HG03457 (cell line): ENCODE results near the gene PLEKHM3.

Experiments used
- ATAC-seq: cut with Tn5 transposase; IDR thresholded peaks from one replicate; pipeline ENCODE4 v1.9.1; 2021; ENCODE audit warnings: moderate number of reproducible peaks; ENCODE audit not compliant: unreplicated experiment

PLEKHM3 gene

DNA sequence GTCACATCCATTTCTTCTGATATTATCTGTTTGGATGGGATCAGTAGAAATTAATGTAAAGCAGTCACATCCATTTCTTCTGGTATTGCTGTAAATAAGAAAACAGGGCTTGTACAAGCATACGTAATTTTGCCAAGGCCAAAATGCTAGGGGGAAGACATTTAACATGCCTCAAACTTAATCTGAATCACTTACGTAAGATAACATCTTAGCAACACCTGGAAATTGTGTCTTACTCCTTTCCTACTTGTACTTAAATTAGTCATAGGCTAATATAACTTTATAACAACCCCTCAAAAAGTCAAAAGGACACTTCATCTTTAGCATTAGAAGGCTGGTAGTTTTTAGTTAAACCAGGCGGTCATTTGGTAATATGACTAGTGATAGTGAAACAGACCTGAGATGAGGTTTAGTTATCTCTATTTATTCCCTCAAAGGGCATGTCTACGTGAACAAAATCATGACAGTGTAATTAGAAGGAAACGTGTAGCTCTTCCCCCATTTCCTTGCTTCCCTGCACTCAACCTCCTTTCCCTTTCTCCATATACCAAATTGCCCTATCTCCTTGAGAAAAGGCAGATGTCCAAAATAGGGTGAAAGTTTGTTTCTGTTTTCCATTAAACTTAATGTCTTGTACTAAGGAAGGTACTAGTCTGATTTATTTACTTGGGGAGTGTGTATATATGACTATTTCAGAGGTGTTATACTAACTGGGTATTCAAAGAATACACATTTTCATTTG, 156.3 kb downstream of the PLEKHM3 start:
- ATAC-seq, result no peak

DNA sequence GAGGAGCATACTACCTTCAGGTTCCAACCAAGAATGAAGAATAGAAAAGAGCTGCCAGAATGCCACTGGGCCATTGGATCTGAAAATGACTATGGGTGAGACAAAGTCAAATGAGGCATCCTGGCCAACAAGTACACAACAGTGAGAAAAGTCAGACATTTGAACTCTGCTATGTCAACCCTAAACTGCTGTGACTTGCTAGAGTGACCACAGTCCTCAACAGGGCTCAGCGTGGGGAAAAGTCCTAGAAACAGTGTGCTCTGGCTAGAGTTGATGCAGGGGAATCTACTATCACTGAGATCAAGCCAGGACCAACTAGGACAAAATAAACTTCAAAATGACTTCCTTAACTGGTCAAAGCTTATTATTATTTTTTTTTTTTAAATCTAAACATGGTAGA, 157.4 kb downstream of the PLEKHM3 start:
- ATAC-seq, result no peak

DNA sequence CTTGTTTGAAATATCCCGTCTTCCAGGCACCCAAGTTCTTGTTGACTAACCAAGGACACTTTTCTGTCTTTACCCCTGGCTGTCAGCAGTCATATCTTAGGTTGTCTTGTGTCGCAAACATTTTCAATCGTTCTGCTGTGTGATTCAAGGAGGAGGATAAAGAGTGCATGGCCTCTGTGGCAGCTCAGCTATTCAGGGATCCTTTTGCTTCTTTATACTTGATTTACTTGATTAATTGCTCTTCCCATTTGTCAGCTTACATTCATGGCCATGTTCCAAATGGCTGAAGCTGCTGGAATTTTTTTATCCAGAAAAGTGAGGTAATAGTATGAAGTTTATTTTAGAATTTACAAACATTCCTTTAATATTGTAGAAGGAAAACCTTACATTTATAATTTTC, 158.3 kb downstream of the PLEKHM3 start:
- ATAC-seq, result no peak

DNA sequence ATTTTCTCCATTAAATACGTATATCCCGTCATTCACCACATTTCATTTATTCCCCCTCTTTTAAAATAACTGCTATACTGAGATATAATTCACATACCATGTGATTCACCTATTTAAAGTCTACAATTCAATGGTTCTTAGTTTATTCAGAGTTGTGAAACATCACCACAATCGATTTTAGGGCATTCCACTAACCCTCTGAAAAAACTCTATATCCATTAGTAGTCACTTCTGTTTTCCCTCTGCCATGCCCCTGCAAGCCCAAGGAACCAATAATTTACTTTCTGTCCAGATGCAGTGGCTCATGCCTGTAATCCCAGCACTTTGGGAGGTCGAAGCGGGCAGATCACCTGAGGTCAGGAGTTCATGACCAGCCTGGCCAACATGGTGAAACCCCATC, 160.1 kb downstream of the PLEKHM3 start:
- ATAC-seq, result no peak

DNA sequence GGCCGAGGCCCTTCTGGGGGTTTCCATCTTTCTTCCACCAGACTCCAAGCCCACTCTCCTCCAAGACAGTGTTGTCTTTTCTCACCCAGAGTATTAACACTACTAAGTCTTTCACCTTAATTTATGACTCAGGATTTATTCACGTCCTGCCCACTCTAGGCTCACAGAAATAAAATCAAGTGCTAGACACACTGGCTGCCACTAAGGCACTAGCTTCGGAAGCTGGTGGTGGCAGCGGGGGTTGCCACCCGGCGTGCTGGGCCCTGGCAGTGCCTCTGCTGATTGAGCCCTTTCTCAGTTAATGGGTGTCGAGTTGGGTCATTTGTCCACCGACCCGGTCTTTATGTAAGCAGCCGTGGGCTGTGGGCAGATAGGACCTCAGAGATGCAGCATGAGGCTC, 162.0 kb downstream of the PLEKHM3 start:
- ATAC-seq, result no peak

DNA sequence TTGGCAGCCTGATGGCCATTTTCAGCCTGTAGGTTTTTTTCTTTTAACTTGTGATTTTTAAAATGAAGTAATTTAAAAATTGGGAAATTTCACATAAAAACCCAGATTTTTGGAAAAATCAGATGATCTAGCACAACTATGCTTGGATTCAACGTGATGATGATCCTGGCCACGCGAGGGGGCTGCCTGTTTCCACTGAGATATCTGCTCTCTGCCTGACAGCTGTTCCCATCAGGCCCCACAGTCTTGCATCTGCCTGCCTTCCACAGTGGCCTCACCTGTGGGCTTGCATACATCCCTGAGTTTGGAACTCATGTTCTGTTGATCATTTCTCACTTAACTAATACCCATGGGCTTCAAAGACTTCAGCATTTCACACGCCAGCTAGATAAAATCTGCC, 163.5 kb downstream of the PLEKHM3 start:
- no peak for ATAC-seq

DNA sequence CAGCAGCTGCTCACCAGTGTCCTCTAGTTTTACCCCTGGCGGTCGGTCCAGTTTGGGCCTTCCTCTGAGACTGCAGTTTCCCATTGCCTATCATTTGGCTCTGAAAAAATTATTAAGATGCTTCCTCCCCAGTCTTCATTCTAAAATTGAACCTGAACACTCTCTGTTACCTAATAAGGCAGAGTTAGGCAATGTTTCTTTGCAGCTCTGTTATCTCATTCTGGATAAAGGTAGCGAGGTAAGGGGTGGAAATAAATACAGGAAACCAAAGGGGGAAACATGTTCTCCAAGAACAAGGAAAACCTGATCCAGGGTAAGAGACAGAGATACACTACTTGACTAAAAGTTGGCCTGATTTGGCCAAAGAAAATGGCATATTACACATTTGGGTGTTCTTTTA, 164.6 kb downstream of the PLEKHM3 start:
- ATAC-seq, result no peak

DNA sequence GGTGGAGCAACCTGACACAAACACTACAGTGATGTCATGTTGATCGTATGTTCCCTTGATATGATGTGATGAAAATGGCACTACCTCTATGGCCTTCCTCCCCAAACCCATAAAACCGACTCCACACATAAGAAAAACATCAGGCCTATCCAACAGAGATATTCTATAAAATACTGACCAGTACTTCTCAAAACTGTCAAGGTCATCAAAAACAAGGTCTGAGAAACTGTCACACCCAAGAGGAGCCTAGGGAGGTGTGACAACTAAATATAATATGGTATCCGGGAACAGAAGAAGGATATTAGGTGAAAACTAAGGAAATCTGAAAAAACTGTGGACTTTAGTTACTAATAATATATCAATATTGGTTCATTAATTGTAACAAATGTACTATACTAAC, 169.7 kb downstream of the PLEKHM3 start:
- no peak for ATAC-seq

DNA sequence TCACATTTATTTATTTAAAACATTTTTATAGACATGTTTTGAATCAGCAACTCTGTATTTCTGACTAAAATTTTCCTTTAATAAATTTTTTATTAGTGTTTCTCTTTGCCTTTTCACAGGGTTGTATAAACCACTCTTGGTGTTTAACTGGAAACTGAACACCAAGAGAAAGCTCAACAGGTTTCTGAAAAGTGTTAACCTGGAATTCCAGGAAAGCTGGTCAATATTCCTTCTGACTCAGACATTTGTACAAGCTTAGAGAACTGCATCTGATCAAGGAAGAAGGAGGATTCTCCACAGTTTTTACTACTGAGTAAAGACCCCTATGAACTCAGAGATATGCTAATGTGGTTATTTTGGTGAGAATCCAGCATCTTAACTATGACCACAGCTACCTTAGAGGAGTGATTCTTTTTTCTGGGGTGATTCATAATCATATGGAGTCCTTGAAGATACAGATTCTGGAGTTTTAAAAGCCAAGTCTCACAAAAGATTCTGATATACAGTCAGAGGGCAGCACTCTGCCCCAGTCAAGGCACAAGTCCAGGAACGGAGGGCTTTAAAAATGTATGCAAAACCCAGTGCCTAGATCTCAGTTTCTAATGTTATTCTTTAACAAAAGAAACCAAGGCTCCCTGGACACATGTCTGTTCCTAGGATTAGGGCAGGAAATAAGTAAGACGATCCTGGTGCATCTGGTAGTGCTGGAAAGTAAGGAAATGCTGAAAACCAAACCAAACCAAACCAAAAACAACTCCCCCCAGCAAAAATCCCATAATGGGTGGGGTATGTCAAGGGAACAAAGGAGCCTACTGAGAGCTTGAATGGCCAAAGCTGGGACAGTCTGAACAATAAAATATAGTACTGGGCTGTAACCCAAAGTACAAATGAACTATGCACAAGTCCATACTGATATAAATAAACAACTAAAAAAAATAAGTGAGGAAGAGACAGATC, 170.6 kb downstream of the PLEKHM3 start:
- no peak for ATAC-seq

DNA sequence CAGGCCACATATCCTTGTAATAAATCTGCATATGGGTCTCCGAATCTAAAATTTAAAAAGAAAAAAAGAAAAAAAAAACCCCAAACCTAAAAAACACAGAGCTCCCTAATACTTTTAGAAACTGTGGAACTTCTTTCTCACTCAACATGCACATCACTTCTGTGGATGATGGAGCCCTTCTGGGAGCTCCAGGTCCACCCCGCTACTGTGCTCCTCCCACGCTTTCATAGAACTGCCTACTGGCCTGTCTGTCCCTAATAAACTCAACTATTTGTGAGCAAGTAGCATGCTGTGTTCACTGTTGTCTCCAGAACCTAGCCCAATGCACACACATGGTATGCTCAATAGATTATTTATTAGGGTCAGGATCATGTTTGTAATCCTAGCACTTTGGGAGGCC, 172.5 kb downstream of the PLEKHM3 start:
- ATAC-seq, result no peak

DNA sequence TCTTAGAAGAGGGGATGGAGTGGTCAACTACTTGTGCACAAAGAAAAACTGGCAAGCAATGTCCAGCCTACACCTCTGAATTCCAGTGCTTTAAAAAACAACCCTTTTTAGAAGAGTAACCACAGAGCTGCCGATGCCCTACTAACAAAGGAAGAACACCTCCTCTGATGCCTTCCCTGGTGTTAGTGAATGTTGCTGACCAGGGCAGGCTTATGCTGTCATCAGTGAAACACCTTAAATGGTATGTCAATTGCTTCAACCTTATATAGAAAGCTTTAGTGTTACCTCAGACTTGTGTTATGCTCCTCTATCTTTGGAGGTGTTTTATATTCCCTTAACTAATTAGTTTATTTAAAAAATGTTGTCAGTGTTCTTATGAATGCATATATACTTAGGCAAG, 175.9 kb downstream of the PLEKHM3 start:
- no peak for ATAC-seq

DNA sequence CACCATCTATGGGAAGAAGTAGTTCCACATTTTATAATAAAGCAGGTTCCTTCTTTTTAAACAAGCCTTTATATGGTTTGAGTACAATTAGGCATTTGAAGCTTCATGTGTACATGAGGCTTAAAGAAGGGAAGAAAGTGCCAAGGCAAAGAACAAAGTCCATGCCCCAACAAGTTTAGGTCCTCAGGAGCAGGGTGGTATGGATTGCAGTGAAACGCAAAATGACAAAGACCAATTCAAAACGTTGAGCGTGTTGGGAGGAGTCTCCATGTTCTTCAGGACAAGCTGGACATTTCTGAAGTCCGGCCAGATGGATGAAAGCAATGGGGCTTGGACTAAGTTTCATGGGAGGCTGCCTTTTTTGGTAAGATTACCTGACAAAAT, 176.8 kb downstream of the PLEKHM3 start:
- no peak for ATAC-seq

DNA sequence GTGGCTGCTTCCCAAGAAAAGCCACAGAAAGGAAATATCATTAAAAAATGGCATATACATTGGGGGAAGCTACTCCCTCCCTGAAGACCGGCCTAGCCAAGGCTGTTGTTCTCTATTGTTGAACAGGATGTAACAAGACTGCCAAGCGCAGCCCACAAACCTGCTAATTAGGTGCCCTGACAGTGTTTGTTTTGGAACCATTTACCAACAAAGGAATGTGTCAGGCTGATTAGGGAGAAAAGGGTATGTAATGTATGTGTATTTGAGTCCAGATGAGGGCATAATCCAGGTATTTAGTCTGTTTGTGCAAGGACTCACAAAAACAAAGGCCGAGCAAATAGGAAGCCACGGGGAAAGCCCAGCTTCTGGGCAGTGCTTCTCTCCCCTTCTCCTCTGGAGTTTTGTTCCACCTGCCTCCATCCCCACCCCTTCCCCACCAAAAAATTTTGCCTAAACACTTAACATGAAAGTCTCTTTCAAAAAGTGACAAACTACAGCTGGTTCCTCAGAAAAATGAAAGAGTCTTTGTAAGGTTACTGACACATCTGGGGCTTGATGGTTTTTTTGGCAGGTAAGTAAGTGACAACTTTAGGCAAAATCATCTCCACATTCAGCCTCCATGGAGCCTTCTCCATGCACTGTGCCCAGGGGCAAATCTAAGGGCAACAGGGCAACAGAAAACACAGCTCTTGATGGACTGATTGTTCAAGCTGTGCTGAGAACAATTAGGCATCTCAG, 177.4 kb downstream of the PLEKHM3 start:
- ATAC-seq, result no peak

DNA sequence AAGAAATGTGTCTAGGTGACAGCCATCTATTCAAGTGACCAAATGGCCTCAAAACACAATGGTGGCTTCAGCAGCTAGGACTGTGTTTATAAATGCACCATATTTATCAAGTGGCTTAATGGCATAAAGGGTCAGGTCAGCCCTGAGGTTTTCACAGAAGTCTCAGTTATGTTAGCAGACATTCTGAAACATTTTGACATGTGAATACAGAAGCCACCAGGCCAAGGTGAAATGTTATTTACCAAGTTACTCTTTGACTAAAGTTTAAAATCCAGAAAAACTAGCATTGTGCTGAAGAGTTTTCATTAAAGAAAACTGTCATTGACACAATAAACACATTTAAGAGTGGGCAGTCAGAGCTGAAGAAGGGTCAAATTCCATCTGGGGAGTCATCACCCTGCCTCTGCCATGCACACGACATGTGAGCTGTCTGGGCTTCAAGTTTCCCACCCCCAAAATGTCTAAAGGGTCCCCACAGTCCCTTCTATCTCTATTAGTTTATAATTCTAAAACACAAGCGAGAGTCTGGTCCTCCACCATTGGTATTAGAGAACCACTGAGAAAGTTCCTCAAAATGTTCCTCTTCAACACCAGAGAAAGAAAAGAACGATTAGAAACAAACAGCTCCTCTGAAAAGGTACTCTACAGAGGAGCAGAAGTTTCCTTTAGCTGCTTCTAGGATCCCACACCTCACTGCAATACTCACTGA, 178.1 kb downstream of the PLEKHM3 start:
- ATAC-seq, result no peak

DNA sequence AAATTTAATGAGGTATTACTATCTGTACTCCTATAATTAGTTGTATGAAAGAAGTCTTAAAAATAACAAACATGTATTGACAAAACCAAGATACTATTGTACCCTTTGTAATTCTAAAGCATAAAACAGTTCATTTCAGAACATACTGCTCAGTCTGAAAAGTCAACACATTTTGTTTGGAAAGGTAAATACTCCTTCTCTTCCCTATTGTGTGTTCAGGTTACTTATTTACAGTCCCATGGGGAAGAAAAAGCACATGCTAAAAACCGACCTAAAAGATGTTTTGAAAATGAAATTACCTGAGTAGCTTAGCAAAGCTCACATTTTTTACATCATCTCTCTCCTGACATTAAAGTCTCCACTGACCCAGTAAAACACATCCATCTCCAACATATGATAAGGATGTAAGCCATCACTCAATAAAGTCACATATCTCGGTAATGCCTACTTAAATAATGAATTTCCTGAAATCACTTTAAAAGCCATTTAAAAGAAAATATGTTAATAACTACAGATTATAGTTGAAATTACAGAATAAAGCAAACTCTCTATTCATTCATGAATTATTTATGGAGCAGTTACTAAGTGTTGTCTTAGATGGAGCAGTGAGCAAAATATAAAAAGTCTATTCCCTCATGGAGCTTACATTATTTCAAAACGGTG, 180.0 kb downstream of the PLEKHM3 start:
- no peak for ATAC-seq

DNA sequence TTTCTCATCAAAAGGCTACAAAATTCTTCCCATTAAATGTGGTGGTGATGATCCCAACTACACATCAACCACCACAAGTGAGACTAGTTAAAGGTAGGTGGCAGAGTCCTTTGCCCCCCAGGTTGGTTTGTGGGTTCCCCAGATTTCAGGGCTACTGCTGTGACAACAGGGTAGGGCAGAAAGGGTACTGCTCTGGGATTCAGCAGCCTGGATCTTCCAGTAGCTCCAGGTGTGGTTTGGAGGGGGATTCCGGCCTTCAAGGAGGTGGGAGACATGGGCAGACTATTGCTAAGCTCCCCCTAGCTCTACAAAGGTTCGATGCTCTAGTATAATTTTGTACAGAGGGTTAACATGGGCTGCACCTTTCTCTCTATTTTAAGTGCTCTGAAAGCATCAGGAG, 180.7 kb downstream of the PLEKHM3 start:
- no peak for ATAC-seq

DNA sequence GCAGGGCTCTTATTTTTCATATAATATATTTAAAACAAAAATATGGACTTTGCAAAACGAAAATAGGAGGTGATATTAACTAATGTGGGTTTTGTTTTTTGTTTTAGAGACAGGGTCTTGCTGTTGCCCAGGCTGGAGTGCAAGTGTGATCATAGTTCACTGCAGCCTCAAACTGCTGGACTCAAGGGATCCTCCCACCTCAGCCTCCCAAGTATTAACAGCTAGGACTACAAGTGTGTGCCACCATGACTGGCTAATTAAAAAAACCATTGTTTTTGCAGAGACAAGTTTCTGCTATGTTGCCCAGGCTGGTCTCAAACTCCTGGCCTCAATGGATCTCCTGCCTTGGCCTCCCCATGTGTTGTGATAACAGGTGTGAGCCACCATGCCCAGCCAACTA, 185.2 kb downstream of the PLEKHM3 start:
- ATAC-seq, result no peak

DNA sequence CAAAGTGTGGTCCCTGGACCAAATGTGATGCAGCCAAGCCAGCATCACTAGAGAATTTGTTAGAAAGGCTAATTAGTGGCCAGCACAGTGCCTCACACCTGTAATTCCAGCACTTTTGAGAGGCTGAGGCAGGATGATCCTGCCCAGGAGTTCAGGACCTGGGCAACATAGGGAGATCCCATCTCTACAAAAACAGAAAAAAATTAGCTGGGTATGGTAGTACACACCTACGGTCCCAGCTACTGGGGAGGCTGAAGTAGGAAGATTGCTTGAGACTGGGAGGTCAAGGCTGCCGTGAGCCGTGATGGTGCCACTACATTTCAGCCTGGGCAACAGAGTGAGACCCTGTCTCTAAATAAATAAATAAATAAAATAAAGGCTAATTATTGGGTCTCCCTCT, 185.8 kb downstream of the PLEKHM3 start:
- no peak for ATAC-seq

DNA sequence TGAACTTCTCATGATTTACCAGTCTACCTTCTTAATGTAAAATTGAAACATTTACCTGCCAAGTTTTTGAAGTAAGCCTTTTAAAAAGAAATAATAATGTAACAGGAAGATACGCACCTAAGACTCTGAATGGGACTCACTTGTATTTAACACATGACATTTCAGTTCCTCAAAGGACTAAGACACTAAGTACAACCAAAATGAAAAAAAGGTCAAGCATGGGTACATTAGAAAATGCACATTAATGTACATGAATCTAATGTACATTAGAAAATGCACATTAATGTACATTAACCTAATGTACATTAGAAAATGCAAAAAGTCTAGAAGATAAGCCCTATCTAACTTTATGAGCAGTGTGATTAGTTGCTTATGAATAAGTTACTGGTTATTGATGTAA, 186.3 kb downstream of the PLEKHM3 start:
- no peak for ATAC-seq

DNA sequence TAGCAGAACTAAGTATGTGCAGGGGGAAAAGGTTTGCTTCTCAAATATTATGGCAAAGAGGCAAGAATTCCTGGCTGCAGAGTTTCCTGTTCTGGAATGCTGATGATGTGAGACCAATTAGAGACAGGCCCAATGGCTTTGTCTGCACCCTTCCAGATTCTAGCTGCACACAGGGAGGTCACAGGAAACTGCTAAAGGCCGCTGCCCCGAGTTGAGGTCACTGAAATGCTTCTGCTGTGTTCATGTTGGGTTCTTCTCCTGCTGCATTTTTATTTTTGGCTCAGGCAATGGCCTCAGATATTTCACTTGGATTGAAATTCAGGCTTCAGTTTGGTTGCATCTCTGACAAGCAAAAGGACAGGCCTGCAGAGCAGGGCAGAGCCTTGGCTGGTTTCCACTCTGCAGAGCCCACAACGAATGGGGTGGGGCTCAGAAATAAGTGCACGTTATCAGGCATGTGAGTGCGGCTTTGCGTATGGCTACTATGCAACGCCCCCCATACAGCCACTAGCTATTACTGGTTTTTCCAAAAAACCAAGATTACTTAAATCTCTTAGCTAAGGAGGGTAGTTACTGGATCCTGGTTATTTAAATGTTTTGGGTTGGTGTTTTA, 188.7 kb downstream of the PLEKHM3 start:
- no peak for ATAC-seq
